PC-3 (cell line): Measurements from ENCODE around the gene FOXK1. TPM values are rescaled to one million over a fixed set of nuclear protein-coding genes. Genes with fewer than 3 reads are reported as not detected.
"Not testable (repeated sequence)": the region's sequence is repeated elsewhere in the genome, so short reads cannot be mapped to it uniquely, and the experiment has no call there.

Experiments
- ATAC-seq: fragments of 200-7000 bp; cut with Tn5 transposase; 2 replicates; pipeline ENCODE4 v1.9.1; 2020; ENCODE audit warnings: mild to moderate bottlenecking, moderate library complexity
- BruUV-seq: library from RNA; stranded (reverse); fragments of 400-500 nt; replicated peaks from 2 replicates; lab custom pipeline; 2021; lab: Mats Ljungman, UMichigan
- CTCF ChIA-PET: fragments of 300-600 bp; sonication (Branson Sonifier 250); formaldehyde crosslinking; loops from one replicate; lab custom pipeline; 2022; ENCODE audit warnings: antibody characterized with exemption; lab: Charles Lee
- POLR2A ChIA-PET: fragments of 300-600 bp; sonication (Branson Sonifier 250); formaldehyde crosslinking; loops from one replicate; lab custom pipeline; 2022; ENCODE audit warnings: antibody characterized with exemption; ENCODE audit not compliant: unreplicated experiment; lab: Charles Lee
- DNase-seq: peaks from one replicate; pipeline ENCODE4 v3.0.0-alpha.2; 2015
- H2AFZ ChIP-seq: fragments of 300-600 bp; sonication (generic); 2 replicates; pipeline ENCODE4 v1.6.0; 2016; ENCODE audit warnings: antibody characterized with exemption, low read length
- H3F3A ChIP-seq: fragments of 300-600 bp; sonication (generic); one replicate; pipeline ENCODE4 v1.6.0; 2017; ENCODE audit warnings: antibody characterized with exemption, low read length, control low read depth, mild to moderate bottlenecking; ENCODE audit not compliant: unreplicated experiment
- H3K27ac ChIP-seq: fragments of 300-600 bp; sonication (generic); 2 replicates; pipeline ENCODE4 v1.5.1; 2016; ENCODE audit warnings: mild to moderate bottlenecking, low read length
- H3K27me3 ChIP-seq: fragments of 300-600 bp; sonication (generic); 2 replicates; pipeline ENCODE4 v1.6.1; 2016; ENCODE audit warnings: low read length, mixed read lengths
- H3K36me3 ChIP-seq: fragments of 300-600 bp; sonication (generic); 2 replicates; pipeline ENCODE4 v1.6.1; 2016; ENCODE audit warnings: low read depth, mixed run types, low read length, mixed read lengths
- H3K4me1 ChIP-seq: fragments of 300-600 bp; sonication (generic); 2 replicates; pipeline ENCODE4 v1.5.1; 2016; ENCODE audit warnings: low read length; ENCODE audit not compliant: insufficient read depth
- H3K4me2 ChIP-seq: fragments of 300-600 bp; sonication (generic); 2 replicates; pipeline ENCODE4 v1.6.0; 2016; ENCODE audit warnings: low read length
- H3K4me3 ChIP-seq: fragments of 300-600 bp; sonication (generic); 2 replicates; pipeline ENCODE4 v1.5.1; 2016; ENCODE audit warnings: mild to moderate bottlenecking, low read length, mixed read lengths
- H3K79me2 ChIP-seq: fragments of 300-600 bp; sonication (generic); 2 replicates; pipeline ENCODE4 v1.6.1; 2017; ENCODE audit warnings: low read length, mixed read lengths
- H3K9ac ChIP-seq: fragments of 300-600 bp; sonication (generic); 2 replicates; pipeline ENCODE4 v1.6.0; 2016; ENCODE audit warnings: mild to moderate bottlenecking, low read length
- H3K9me2 ChIP-seq: fragments of 300-600 bp; sonication (generic); replicated peaks from 2 replicates; pipeline ENCODE4 v1.6.1; 2016; ENCODE audit warnings: mixed run types, low read length, mixed read lengths
- H3K9me3 ChIP-seq: fragments of 300-600 bp; sonication (generic); 2 replicates; pipeline ENCODE4 v1.6.1; 2016; ENCODE audit warnings: low read length, mixed read lengths
- H4K20me1 ChIP-seq: fragments of 300-600 bp; sonication (generic); 2 replicates; pipeline ENCODE4 v1.6.1; 2016; ENCODE audit warnings: low read length, mixed read lengths
- EZH2 ChIP-seq: fragments of 300-600 bp; sonication (generic); IDR thresholded peaks from one replicate; pipeline ENCODE4 v1.6.1; 2017; ENCODE audit warnings: antibody characterized with exemption, mild to moderate bottlenecking, low read length; ENCODE audit not compliant: unreplicated experiment
- EZH2phosphoT487 ChIP-seq: fragments of 300-600 bp; sonication (generic); IDR thresholded peaks from 2 replicates; pipeline ENCODE4 v1.6.1; 2018; ENCODE audit warnings: mild to moderate bottlenecking, antibody characterized with exemption, low read length, borderline replicate concordance
- intact Hi-C: fragments of 100-400 bp; cut with micrococcal nuclease; formaldehyde crosslinking; loops from 2 replicates; pipeline ENCODE4 v1.9.0; 2023
- total RNA-seq: library from RNA; depleted of rRNA; stranded (reverse); fragments of >200 nt; gene quantifications from 2 replicates; pipeline ENCODE4 v1.2.3, GENCODE V29; 2014
- TF ChIP-seq, protein P1 (sequence below): fragments of 300-600 bp; sonication (generic); conservative IDR thresholded peaks from 2 replicates; pipeline ENCODE4 v1.5.1; 2017; ENCODE audit warnings: antibody characterized with exemption, low read depth, mild to moderate bottlenecking, low read length

The FOXK1 gene
- total RNA-seq, 1 experiment from 2014 or later: 13.2 TPM

DNA sequence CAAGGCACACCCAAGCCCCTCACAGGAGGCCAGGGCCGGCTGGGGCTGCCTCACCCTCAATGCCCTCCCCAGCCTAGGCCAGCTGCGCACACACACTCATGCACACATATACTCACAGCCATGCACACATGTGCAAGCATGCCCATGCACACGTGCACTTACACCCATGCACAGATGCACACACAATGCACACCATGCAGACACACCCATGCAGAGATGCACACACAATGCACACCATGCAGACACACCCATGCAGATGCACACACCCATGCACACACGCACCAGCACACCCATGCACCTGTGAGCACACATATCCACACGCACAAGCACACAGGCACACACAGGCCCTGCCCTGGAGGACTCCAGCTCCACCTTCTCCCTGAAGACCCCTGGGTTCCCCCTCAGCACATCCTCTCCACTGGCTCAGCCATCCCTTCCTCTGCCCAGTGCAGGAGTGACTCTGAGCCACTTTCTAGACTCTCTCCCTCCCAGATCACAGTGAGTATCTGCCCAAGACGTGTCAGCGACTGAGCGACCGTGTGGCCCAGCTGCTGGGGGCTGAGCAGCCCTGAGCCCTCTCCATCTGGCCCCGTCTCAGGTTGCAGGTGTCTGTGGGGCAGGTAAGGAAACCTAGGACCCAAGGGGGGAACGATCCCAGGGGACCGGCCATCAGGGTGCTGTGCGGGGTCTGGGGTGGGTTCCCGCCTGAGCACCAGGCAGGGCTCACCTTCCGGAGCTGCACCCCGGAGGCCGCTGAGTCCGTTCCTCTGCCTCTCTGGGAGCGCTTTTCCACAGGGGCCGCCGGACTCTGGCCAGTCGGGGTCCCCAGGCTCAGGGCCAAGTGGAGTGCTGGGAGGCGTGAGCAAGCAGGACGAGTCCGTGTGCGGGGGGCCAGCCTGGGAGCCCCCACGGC is 119.1 kb downstream of the FOXK1 start:
- no peak overlapping the region for H3K4me2 ChIP-seq

DNA sequence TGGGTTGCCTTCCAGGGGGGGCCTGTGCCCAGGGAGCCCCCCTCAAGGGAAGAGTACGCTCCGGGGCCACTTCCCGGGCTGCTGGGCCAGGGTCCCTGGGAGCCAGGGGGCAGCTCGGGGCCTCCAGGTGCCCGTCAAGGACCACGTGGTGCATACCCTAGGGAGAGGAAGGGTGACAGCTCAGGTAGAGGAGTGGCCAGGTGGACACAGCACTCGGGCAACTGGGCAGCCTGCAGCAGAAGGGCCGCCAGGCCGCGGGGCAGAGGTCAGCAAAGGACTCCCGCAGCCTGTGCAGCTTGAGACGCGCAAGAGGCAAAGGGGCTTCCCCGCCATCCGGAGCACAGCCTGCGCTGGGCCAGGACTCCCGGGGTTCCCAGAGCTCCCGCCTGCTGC is 119.7 kb downstream of the FOXK1 start:
- no TSS peak for BruUV-seq
- ATAC-seq: no peak

More for the DNA sequence above, 119.1 kb downstream of the FOXK1 start:
- no peaks in the 10 kb centered on the region for H3K79me2 ChIP-seq
- no peak overlapping the region for H3K9ac ChIP-seq
- TF ChIP-seq, protein P1, sequence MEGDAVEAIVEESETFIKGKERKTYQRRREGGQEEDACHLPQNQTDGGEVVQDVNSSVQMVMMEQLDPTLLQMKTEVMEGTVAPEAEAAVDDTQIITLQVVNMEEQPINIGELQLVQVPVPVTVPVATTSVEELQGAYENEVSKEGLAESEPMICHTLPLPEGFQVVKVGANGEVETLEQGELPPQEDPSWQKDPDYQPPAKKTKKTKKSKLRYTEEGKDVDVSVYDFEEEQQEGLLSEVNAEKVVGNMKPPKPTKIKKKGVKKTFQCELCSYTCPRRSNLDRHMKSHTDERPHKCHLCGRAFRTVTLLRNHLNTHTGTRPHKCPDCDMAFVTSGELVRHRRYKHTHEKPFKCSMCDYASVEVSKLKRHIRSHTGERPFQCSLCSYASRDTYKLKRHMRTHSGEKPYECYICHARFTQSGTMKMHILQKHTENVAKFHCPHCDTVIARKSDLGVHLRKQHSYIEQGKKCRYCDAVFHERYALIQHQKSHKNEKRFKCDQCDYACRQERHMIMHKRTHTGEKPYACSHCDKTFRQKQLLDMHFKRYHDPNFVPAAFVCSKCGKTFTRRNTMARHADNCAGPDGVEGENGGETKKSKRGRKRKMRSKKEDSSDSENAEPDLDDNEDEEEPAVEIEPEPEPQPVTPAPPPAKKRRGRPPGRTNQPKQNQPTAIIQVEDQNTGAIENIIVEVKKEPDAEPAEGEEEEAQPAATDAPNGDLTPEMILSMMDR: no peak
- TF ChIP-seq EZH2 (no peak), EZH2phosphoT487 (no peak)
- no peak overlapping the region for H2AFZ ChIP-seq
- H3K27me3 ChIP-seq: no peaks in the 10 kb centered on the region
- H3F3A ChIP-seq: no peaks in the 10 kb centered on the region
- no peaks in the 10 kb centered on the region for H3K9me3 ChIP-seq
- ChIA-PET POLR2A (no interaction called here), CTCF (no interaction called here)
- no peaks in the 10 kb centered on the region for H4K20me1 ChIP-seq
- no peaks in the 10 kb centered on the region for H3K36me3 ChIP-seq
- no peak overlapping the region for H3K27ac ChIP-seq
- no peak overlapping the region for H3K4me3 ChIP-seq
- no TSS peak for BruUV-seq
- H3K9me2 ChIP-seq: no peaks in the 10 kb centered on the region
- no peak for DNase-seq
- no peaks in the 10 kb centered on the region for H3K4me1 ChIP-seq
- intact Hi-C loops: no loop called here
- no peak for ATAC-seq

DNA sequence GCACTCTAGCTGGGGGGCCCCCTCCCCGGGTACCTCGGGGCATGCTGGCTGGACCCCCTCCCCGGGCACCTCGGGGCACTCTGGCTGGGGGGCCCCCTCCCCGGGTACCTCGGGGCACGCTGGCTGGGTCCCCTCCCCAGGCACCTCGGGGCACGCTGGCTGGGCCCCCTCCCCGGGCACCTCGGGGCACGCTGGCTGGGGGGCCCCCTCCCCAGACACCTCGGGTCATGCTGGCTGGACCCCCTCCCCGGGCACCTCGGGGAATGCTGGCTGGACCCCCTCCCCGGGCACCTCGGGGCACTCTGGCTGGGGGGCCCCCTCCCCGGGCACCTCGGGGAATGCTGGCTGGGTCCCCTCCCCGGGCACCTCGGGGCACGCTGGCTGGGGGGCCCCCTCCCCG is 120.5 kb downstream of the FOXK1 start:
- BruUV-seq, H3K79me2 ChIP-seq, H3K4me3 ChIP-seq, H3F3A ChIP-seq, H3K9me3 ChIP-seq, H3K9me2 ChIP-seq, CTCF ChIA-PET, DNase-seq, POLR2A ChIA-PET, ATAC-seq, H3K36me3 ChIP-seq, H3K27me3 ChIP-seq, H3K27ac ChIP-seq, H3K9ac ChIP-seq, H3K4me1 ChIP-seq, H3K4me2 ChIP-seq, intact Hi-C loops, H2AFZ ChIP-seq, H4K20me1 ChIP-seq: not testable (repeated sequence)

More for the DNA sequence above, 119.7 kb downstream of the FOXK1 start:
- H3K27ac ChIP-seq: no peak overlapping the region
- H3K4me3 ChIP-seq: no peak overlapping the region
- TF ChIP-seq, protein P1: no peak
- TF ChIP-seq EZH2 (no peak), EZH2phosphoT487 (no peak)
- intact Hi-C loops: no loop called here
- H3K4me1 ChIP-seq: no peaks in the 10 kb centered on the region
- H3K36me3 ChIP-seq: no peaks in the 10 kb centered on the region
- H3K27me3 ChIP-seq: no peaks in the 10 kb centered on the region
- H3K79me2 ChIP-seq: no peaks in the 10 kb centered on the region
- H3F3A ChIP-seq: no peaks in the 10 kb centered on the region
- H2AFZ ChIP-seq: no peak overlapping the region
- DNase-seq: no peak
- ChIA-PET POLR2A (no interaction called here), CTCF (no interaction called here)
- no peaks in the 10 kb centered on the region for H3K9me3 ChIP-seq
- no peak overlapping the region for H3K9ac ChIP-seq
- no peaks in the 10 kb centered on the region for H4K20me1 ChIP-seq
- H3K4me2 ChIP-seq: no peak overlapping the region
- no peaks in the 10 kb centered on the region for H3K9me2 ChIP-seq
